Superior temporal gyrus (tissue), 1 donor: ENCODE data around the gene ZNF468.
"Not testable (repeated sequence)": the region's sequence is repeated elsewhere in the genome, so short reads cannot be mapped to it uniquely, and the experiment has no call there.

ENCODE experiments used
- DNase-seq: peaks from one replicate; pipeline ENCODE4 v3.0.0-alpha.2; 2016; ENCODE audit errors: extremely low spot score

ZNF468 gene

DNA sequence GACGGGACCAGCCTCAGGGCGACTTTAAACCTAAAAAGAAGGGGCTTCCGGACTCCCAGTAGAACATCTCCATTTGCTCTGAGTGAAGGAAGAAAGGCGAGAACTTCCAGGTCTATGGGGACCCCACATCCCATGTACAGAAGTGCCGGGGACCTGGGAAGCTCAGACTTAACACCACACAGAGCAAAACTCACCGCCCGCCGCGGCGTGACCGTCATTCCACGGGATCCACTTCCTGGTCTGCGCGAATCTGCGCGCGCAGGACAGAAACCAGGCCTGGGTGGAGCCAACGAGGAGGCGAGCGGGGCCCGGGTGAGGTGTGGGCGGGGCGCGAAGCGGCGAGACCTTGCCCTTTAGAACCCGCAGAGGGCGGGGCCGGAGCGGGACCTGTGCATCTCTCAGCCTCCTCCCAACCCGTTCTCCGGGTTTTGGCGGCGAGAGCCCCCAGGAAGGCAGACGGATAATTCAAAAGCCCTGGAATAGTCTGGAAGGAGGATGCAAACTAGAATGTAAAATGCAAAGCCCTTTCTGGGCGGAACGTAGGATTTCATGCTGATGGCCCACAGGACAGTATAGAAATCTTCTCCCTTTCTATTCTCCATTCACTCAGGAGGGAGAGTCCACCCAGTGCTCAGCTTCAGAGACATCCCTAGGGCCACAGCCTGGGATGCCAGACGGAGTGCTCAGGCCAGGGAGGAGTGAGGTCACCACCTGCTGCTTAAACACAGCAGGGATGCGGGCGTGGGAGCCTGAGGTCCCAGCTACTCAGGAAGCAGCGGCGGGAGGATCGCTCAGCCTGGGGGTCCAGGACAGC lies at the start of gene ZNF468:
Gene ZNF468, minus strand, starts transcription at position 242 of the 814 bp plus-strand sequence. CDS start 3,347 bp downstream, outside the sequence.
- DNase-seq, result peak; percentile 65

DNA sequence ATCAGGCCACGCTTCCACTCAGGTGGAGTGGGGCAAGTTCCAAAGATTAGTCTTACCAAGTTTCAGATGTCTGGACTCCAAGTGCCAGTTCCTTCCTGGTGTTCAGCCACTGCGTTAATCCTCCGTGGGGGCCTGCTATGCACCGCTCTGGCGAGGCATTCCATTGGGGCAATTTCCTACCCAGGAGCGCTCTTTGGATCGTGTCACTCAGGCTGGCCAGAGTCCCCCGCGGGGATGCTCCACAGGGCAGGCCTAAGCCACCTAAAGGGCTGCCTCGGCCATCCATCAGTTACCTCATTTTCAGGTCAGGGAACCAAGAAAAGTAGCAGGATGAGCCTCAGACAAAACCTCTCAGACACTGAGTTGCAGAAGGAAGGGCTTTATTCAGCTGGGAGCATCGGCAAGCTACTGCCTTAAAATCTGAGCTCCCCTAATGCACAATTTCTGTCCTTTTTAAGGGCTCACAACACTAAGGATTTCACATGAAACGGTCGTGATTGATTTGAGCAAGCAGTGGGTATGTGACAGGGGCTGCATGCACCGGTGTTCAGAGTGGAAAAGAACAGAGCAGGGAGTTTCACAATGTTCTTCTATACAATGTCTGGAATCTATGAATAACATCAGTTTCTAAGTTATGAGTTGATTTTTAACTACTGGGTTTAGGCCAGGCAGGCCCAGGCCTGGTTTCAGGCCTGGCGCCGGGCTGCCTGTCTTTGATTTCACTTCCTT lies 46.8 kb upstream of the ZNF468 start:
- DNase-seq, result not testable (repeated sequence)

DNA sequence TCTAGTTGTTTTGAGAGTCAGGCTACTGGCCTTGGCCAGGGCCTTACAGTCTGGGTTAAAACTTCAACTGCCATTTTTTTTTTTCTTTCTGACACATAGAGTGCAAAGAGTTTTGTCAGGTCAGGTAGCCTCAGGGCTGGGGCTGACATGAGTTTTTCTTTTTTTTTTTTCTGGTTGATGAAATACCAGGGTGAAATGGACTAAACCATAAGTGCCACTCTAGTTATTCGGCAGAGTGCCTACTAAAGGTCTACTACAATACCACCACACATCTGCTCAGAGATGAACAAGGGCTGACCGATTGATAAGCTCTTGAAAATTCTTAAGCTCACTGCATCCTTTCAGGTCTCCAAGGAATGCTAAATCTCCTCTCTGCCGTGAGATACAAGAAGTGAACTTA lies 44.4 kb upstream of the ZNF468 start:
- no peak for DNase-seq

DNA sequence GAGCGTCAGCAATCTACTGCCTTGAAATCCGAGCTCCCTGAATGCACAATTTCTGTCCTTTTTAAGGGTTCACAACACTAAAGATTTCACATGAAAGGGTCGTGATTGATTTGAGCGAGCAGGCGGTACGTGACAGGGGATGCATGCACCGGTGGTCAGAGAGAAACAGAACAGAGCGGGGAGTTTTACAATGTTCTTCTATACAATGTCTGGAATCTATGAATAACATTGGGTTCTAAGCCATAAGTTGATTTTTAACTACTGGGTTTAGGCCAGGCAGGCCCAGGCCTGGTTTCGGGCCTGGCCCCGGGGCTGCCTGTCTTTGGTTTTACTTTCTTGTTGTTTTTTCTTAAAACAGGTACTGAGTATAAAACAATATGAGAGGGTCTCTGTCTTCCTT lies 41.2 kb upstream of the ZNF468 start:
- not testable (repeated sequence) for DNase-seq

DNA sequence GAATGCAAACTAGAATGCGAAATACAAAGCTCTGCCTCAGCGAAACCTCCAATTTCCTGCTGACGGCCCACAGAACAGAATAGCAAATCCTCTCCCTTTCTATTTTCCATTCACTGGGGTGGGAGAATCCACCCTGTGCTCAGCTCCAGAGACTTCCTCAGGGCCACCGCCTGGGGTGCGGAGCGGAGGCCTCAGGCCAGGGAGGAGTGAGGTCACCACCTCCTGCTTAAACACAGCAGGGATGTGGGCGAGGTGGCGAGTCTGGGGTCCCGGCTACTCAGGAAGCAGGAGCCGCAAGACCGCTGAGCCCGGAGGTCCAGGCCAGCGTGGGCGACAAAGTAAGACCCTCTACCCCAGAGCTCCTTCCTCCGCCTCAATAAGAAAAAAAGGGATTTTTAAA lies 40.7 kb upstream of the ZNF468 start:
- no peak for DNase-seq

DNA sequence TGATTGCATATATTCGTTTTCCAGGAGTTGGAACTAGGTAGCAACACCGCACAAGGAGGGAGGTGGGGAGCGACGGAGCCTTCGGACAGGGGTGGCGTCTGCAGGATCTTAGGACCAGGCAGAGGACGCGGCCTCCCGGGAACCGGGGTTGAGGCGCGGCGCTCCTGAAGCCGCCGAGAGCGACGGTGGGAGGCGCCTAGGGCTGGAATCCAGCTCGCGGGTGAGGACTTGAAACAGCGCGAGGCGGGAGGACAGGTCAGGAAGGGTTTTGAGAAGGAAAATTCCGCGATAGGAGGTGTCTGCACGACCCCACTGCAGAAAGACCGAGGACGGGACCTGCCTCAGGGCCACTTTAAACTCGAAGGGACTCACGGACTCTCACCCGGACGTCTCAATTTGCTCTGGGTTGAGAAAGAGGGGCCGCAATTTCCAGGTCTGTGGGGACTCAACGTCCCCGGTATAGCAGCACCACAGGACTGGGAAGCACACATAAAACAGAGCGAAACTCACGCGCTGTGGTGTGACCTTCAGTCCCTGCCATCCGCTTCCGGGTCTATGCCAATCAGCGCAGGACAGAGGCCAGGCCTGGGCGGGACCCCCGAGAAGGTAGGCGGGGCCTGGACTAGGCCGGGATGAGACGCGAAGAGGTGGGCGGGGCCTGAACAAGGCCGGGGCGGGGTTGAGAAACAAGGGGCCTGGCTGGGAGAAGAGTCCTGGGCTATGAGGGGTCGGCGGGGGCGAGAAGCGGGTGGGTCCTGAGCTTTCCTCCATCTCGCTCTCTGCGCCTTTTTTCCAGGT lies 39.9 kb upstream of the ZNF468 start, which contains the start of gene ZNF320:
Gene ZNF320, minus strand, starts transcription at position 498 of the 798 bp plus-strand sequence. CDS start 7,380 bp downstream, outside the sequence.
- DNase-seq, result peak; percentile 94

DNA sequence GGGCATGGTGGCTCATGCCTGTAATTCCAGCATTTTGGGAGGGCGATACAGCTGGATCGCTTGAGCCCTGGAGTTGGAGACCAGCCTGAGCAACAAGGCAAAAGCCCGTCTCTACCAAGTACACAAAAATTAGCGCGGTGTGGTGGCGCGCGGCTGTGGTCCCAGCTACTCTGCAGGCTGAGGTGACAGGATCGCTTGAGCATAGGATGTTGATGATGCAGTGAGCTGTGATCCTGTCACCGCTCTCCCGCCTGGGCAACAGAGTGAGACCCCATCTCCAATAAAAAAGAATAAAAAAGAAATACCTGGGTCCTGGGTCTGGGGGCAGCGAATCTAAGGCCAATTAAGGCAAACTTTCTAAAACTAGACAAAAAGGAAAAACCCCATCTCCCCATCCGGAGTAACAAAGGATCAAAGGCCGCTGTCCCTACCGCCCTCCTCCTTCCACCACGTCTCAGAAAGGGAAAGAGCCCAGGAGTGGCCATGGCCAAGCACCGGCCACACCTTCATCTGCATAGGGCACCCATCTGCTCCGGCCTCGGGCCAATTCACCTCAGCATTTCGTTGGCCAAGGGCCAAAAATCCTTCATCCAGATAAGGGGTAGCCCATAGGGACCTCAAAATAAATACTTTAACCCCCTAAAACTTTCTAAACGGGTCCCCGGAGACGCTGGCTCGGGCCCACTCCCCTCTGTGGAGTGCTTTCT lies 39.2 kb upstream of the ZNF468 start:
- DNase-seq, result no peak

DNA sequence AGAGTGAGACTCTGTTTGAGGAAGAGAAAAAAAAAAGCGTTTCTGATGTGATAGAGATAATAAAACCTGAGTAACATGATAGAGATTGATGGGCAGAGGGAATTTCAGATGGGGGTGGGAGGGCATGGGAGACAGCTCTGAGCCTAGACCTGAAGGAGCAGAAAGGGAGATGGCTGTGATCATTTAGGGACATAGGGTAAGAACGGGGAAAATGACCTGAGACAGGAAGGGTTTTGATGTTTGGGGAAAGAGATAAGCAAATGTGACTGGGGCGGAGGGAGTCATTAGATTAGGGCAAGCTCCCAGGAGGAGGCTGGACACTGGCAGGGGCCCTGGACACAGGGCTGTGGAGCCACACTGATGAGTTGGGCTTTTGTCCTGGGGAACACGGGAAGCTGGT lies 33.9 kb upstream of the ZNF468 start:
- DNase-seq, result no peak

DNA sequence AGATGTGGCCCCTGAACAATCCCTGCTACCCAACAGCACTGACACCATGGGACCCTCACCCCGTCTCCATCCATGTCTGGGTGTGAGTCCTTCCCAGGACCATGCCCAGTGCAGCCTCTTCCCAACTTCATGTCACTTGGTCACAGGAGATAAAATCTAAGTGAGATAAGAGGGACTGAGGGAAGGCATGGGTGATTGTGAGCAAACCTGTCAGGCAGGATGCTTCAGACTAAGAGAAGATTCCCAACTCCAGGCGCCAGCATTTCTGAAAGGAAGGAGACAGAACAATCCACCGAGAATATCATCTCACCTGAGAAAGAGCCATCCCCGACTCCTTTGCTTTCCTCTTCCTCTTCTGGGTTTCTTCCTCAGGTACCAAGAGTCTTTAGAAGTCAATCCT lies 32.5 kb upstream of the ZNF468 start:
- DNase-seq, result no peak

DNA sequence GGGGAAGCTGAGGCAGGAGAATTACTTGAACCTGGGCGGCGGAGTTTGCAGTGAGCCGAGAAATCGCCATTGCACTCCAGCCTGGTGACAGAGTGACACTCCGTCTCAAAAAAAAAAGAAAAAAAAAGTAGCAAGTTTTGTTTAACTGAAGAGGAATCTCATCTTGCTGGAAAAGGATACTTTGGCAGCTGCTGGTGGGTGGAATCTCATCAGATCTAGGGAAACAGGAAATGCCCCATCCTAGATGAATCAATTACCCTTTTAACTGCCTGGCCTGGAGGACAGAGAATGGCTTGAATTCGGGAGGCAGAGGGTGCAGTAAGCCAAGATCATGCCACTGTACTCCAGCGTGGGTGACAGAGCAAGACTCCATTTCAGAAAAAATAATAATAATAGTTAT lies 31.7 kb upstream of the ZNF468 start:
- DNase-seq, result no peak

DNA sequence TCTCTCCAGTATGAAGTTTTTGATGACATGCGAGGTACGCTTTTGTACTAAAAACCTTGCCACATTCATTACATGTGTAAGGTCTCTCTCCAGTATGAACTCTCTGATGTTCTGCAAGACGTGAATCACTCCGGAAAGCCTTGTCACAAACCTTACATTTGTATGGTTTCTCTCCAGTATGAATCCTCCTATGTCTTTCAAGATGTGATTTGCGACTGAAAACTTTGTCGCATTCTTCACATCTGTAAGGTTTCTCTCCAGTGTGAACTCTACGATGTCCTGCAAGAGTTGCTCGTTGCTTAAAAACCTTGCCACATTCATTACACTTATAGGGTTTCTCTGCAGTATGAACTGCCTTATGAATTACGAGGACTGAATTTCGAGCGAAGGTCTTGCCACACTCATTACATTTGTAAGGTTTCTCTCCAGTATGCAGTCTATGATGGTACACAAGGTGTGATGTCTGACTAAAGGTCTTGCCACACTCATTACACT lies 23.5 kb upstream of the ZNF468 start:
- DNase-seq, result no peak

DNA sequence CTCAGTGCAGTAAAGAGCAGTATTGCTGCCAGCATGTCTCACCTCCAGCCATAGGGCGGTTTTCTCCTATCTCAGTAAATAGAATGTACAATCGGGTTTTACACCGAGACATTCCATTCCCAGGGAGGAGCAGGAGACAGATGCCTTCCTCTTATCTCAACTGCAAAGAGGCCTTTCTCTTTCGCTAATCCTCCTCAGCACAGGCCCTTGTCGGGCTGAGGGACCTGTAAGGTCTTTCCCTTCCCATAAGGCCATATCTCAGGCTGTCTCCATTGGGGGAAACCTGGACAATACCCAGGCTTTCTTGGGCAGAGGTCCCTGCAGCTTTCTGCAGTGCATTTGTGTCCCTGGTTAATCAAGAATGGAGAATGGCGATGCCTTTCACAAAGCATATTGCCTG lies 15.6 kb upstream of the ZNF468 start:
- DNase-seq, result not testable (repeated sequence)

DNA sequence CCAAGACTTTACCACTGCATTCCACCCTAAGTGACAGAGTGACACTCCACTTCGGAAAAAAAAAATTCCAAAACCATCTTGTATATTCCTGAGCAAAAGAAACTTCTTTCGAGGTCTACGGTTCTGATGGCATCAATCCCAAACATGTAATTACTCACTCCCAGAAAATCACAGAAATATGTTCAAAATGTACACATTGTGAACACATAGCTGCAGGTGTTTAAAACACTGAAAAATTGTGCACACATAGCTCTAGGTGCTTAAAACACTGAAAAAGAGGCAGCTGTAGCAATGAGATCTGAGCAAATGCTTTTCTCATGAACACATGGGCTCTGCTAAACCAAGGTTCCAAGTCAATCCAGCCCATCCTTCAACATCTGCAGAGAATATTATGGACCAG lies 14.0 kb upstream of the ZNF468 start:
- no peak for DNase-seq

DNA sequence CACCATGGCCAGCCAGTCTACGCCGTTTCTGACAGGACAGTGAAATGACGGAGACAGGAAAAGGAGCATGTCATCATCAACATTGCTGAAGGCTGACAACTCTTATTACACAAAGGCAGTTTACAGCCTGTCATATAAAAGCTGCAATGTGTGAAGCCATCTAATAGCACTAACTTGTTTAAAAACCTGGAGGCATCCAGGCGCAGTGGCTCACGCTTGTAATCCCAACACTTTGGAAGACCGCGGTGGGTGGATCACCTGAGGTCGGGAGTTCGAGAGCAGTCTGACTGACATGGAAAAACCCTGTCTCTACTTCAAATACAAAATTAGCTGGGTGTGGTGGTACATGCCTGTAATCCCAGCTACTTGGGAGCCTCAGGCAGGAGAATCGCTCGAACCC lies 10.6 kb upstream of the ZNF468 start:
- not testable (repeated sequence) for DNase-seq

DNA sequence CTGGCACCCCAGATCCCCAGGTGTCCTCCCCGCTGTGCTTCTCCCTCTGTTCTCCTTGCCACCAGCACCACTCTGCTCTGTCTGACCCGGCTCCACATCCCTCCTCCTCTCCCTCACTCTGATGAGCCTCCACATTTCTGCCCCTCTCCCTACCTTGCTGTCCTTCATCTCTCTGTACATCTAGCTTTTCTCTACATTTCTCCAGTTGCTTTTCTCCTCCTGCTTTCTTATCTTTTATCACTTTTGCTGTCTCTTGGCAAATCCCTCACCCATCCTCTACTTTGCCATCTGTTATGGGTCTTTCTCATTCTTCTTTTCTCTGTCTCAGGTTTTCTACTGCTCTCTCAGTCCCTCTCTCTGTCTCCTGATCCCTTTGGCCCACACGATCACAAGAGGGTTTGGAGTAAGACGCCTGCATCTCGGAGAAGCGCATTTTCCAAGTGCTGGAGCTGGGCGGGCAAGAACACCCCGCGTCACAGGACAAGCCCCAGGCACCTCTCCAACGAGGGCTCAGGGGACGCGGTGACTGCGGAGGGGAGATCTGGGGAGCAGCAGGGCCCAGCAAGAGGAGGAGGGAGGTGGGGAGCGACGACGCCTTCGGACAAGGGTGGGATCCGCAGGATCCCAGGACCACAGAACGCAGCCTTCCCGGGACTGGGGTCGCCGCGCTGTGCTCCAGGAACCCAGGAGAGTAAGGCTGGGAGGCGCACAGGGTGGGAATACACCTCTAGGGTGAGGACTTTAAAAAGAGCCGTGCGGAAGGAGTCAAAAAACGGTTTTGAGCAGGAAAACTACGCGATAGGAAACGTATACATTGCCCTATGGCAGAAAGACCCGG lies 660 bp downstream of the ZNF468 start:
- DNase-seq, result peak; percentile 26

DNA sequence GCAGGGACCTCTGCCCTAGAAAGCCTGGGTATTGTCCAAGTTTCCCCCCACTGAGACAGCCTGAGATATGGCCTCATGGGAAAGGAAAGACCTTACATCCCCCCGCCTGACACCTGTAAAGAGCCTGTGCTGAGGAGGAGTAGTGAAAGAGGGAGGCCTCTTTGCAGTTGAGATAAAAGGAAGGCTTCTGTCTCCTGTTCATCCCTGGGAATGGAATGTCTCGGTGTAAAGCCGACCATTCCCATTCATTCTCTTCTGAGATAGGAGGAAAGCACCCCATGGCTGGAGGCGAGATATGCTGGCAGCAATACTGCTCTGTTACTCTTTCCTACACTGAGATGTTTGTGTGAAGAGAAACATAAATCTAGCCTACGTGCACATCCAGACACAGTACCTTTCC lies 10.1 kb downstream of the ZNF468 start:
- DNase-seq, result not testable (repeated sequence)

DNA sequence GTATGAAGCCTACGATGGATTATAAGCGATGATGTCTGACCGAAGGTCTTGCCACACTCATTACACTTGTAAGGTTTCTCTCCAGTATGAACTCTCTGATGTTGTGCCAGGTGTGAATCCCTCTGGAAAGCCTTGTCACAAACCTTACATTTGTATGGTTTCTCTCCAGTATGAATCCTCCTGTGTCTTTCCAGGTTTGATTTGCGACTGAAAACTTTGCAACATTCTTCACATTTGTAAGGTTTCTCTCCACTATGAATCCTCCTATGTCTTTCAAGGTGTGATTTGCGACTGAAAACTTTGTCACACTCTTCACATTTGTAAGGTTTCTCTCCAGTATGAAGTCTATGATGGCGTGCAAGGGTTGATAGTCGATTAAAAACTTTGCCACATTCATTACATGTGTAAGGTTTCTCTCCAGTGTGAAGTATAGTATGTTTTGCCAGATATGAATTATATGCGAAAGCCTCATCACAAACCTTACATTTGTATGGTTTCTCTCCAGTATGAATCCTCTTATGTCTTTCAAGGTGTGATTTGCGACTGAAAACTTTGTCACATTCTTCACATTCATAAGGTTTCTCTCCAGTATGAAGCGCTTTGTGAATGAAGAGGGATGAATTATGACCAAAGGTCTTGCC lies 16.5 kb downstream of the ZNF468 start:
- not testable (repeated sequence) for DNase-seq

DNA sequence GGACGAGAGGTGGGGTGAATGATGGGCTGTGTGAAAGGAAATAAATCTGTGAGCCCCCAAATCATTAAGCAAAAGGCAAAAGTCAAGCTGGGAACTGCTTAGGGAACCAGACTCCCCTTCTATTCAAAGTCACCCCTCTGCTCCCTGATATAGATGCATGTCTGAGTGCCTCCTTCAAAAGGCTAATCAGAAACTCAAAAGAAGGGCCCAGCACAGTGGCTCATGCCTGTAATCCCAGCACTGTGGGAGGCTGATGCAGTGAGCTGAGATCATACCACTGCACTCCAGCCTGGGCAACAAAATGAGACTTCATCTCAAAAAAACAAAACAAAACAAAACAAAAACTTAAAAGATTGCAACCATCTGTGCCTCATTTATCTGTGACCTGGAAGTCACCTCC lies 23.1 kb downstream of the ZNF468 start:
- DNase-seq, result not testable (repeated sequence)

DNA sequence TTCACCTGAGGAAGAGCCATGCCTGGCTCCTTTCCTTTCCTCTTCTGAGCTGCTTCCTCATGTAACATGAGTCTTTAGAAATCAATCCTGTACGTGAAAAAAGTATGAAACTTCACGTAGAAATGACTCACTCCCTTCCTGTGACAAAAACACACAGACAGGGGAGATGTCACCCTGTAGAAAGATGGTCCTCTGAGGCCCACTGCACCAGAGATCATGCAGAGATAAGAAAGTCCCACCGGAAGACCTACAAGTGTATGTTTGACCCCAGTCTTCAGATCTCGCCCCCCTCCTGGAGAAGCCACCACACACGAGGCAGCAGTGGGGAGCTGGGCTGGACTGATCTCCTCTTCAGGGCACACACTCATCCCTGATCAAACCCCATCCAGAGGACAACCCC lies 23.9 kb downstream of the ZNF468 start:
- not testable (repeated sequence) for DNase-seq

DNA sequence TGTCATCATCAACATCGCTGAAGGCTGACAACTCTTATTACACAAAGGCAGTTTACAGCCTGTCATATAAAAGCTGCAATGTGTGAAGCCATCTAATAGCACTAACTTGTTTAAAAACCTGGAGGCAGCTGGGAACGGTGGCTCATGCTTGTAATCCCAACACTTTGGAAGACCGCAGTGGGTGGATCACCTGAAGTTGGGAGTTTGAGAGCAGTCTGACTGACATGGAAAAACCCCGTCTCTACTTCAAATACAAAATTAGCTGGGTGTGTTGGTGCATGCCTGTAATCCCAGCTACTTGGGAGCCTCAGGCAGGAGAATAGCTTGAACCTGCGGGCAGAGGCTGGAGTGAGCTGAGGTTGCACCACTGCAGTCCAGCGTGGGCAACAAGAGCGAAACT lies 27.6 kb downstream of the ZNF468 start:
- not testable (repeated sequence) for DNase-seq
